Psoas muscle (tissue), 8 donors: Measurements from ENCODE around the gene FOXP1. TPM values are rescaled to one million over a fixed set of nuclear protein-coding genes. Genes with fewer than 3 reads are reported as not detected.

Experiments
- ATAC-seq, 4 donors: fragments of 200-7000 bp; cut with Tn5 transposase; one replicate each; pipeline ENCODE4 v1.9.1; 2020; ENCODE audit warnings: moderate library complexity in 3 of 4, mild to moderate bottlenecking in 2 of 4
- DNase-seq, 2 donors: peaks; one replicate each; pipeline ENCODE4 v3.0.0-alpha.2; 2020
- H3K27ac ChIP-seq: fragments of 200-600 bp; one replicate; pipeline ENCODE4 v1.8.0; 2022
- H3K27me3 ChIP-seq, 3 donors: fragments of 200-600 bp in 1 of 3; one replicate each; pipeline versions ENCODE4 v1.6.1 to v1.8.0; 2013 to 2022; ENCODE audit warnings: low read length in 2 of 3, mild to moderate bottlenecking in 2 of 3, moderate library complexity in 1 of 3; ENCODE audit not compliant: insufficient read depth in 3 of 3
- H3K36me3 ChIP-seq, 2 donors: fragments of 200-600 bp in 1 of 2; one replicate each; pipeline versions ENCODE4 v1.6.1 to v1.8.0; 2013 to 2022; ENCODE audit warnings: low read depth in 1 of 2, mild to moderate bottlenecking in 1 of 2, moderate library complexity in 1 of 2; ENCODE audit not compliant: insufficient read depth in 1 of 2
- H3K4me1 ChIP-seq: fragments of 200-600 bp; one replicate; pipeline ENCODE4 v1.8.0; 2022
- H3K4me3 ChIP-seq: fragments of 200-600 bp; one replicate; pipeline ENCODE4 v1.8.0; 2022; ENCODE audit warnings: mild to moderate bottlenecking
- H3K9me3 ChIP-seq: fragments of 200-600 bp; one replicate; pipeline ENCODE4 v1.8.0; 2022
- CTCF ChIP-seq: fragments of 200-600 bp; IDR thresholded peaks from one replicate; pipeline ENCODE4 v1.8.0; 2022; ENCODE audit warnings: antibody characterized with exemption
- WGBS, 3 donors: extraction: QIAGEN DNeasy Blood & Tissue Kit; methylation state at CpG; one replicate each; pipeline versions ENCODE4 v1.1.6 to v1.1.7; 2013; 5-methylcytosine and 5-hydroxymethylcytosine counted together
- intact Hi-C, 2 donors: fragments of 100-400 bp; cut with DNase I; formaldehyde crosslinking; loops; one replicate each; pipeline versions ENCODE4 v1.11.0 to v1.14.2; 2022
- polyA plus RNA-seq, 3 donors: library from polyadenylated mRNA; stranded (reverse); fragments of 200-250 nt; gene quantifications; one replicate each; pipeline ENCODE4 v1.2.3, GENCODE V29; 2013
- total RNA-seq, 4 donors: library from RNA; stranded (reverse); fragmentation: NEBNext Ultra II Directional in 2 of 4; extraction: Animal tissue kit (Norgen Biotek cat#: 25700) in 2 of 4; gene quantifications; one replicate each; pipeline versions ENCODE4 v1.2.1 to v1.2.4, GENCODE V29; 2021 to 2023
- donor health status: healthy with polysubstance abuse.
- donor health status: DM: no; HTN: no; CAD: no; lungs with moderate emphysema.
- donor health status: Bipolar disorder and iron deficiency.
- donor health status: healthy.
- donor health status: DM: yes; HTN: yes; CAD: no.
- donor health status: DM: no; HTN: no; CAD: no.
- donor health status: DM: no; HTN: no; CAD: no.
- donor health status: DM: yes; HTN: yes; CAD: no.

The FOXP1 gene
- total and polyA plus RNA-seq, 7 donors: 2.6 to 26.4 (median 15.4) TPM

- peaks cover 2% of the 10 kb centered on the region for H3K4me1 ChIP-seq
- WGBS, 3 donors: 94 to 97% (median 95%) methylated on average over 4 of the region's 4 CpGs
- ATAC-seq: no peak
- intact Hi-C loops: no loop called here
- no peaks in the 10 kb centered on the region for H3K9me3 ChIP-seq
- no peaks in the 10 kb centered on the region for H3K27me3 ChIP-seq
- no peak overlapping the region for H3K27ac ChIP-seq
- H3K4me3 ChIP-seq: no peak overlapping the region
- no peak for TF ChIP-seq CTCF
- no peak for DNase-seq
- no peaks in the 10 kb centered on the region for H3K36me3 ChIP-seq
Observed at GRCh38 chr3:71080517-71081083, 502.9 kb downstream of the FOXP1 start.

- H3K4me3 ChIP-seq: no peak overlapping the region
- no peak for DNase-seq
- H3K27me3 ChIP-seq: no peaks in the 10 kb centered on the region
- 83 to 88% (median 85%) methylated on average over 8 of the region's 8 CpGs for WGBS, 3 donors
- H3K36me3 ChIP-seq: no peaks in the 10 kb centered on the region
- intact Hi-C loops: loop anchor here in 1 of 2 donors (5.0 kb wide), 1 partner anchor 33 kb away; no protein-coding TSS in a partner anchor
- H3K4me1 ChIP-seq: peaks cover 2% of the 10 kb centered on the region
- no peak for ATAC-seq
- no peaks in the 10 kb centered on the region for H3K9me3 ChIP-seq
- no peak for TF ChIP-seq CTCF
- H3K27ac ChIP-seq: no peak overlapping the region
Observed at GRCh38 chr3:71078723-71079525, 504.6 kb downstream of the FOXP1 start.

- peaks cover 2% of the 10 kb centered on the region for H3K4me1 ChIP-seq
- DNase-seq (no peak), ATAC-seq (no peak)
- TF ChIP-seq CTCF: no peak
- 94 to 96% (median 95%) methylated on average over 3 of the region's 3 CpGs for WGBS, 3 donors
- H3K4me3 ChIP-seq: no peak overlapping the region
- intact Hi-C loops: loop anchor here in 1 of 2 donors (5.0 kb wide), 1 partner anchor 34 kb away; no protein-coding TSS in a partner anchor
- no peaks in the 10 kb centered on the region for H3K36me3 ChIP-seq
- H3K27me3 ChIP-seq: no peaks in the 10 kb centered on the region
- H3K9me3 ChIP-seq: no peaks in the 10 kb centered on the region
- no peak overlapping the region for H3K27ac ChIP-seq
Observed at GRCh38 chr3:71078199-71078598, 505.3 kb downstream of the FOXP1 start.

- Histone ChIP-seq H3K9me3 (no peaks in the 10 kb centered on the region), H3K27ac (no peak overlapping the region)
- intact Hi-C loops: loop anchor here in 1 of 2 donors (5.0 kb wide), 1 partner anchor 35 kb away; no protein-coding TSS in a partner anchor
Observed at GRCh38 chr3:71077070-71077469, 506.5 kb downstream of the FOXP1 start.

More at GRCh38 chr3:71077070-71077469, 506.5 kb downstream of the FOXP1 start:
- TF ChIP-seq CTCF: no peak
- Histone ChIP-seq H3K4me1 (peaks cover 2% of the 10 kb centered on the region), H3K27me3 (no peaks in the 10 kb centered on the region), H3K36me3 (no peaks in the 10 kb centered on the region), H3K4me3 (no peak overlapping the region)
- 80 to 83% (median 81%) methylated on average over 3 of the region's 3 CpGs for WGBS, 3 donors
- DNase-seq (no peak), ATAC-seq (no peak)
